Neural progenitor cell (in vitro differentiated cells): ENCODE data around the gene PARP4.
"Not testable (repeated sequence)": the region's sequence is repeated elsewhere in the genome, so short reads cannot be mapped to it uniquely, and the experiment has no call there.

Experiments used
- EZH2 ChIP-seq: fragments of 200-600 bp; sonication (generic); IDR thresholded peaks from 2 replicates; pipeline ENCODE4 v1.6.1; 2017; ENCODE audit warnings: antibody characterized with exemption, mild to moderate bottlenecking, moderate library complexity
- TF ChIP-seq, protein P1 (sequence below): fragments of 200-600 bp; sonication (generic); IDR thresholded peaks from 2 replicates; pipeline ENCODE4 v1.5.1; 2017; ENCODE audit warnings: antibody characterized with exemption, mild to moderate bottlenecking

DNA sequence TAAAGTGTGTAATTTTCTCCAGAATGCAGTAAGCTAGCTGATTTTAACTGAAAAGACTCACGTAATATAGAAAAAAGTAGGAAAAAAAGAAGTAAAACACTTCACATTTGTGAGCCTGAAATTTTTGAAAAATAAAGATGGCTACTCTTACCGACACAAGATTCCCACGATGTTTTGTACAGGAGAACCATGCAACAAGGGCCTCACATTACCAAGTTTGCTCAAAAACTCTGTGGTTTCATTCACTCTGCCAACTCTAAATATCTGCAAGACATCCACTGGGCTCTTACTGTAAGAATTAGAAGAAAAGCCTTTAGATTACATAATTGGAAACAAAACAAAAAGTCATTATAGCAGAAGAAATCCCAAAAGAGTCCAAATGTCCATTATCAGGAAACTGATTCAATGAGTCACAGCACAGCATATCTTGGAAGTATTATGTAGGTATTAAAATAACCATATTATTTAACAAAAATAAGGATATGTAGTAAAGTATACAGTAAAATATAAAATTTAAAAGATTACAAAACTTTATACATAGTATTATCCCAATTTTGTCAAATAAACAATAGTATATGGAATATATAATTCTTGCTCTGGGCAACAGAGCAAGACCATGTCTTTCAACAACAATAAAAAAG lies 26.4 kb downstream of the PARP4 start:
- TF ChIP-seq, protein P1, sequence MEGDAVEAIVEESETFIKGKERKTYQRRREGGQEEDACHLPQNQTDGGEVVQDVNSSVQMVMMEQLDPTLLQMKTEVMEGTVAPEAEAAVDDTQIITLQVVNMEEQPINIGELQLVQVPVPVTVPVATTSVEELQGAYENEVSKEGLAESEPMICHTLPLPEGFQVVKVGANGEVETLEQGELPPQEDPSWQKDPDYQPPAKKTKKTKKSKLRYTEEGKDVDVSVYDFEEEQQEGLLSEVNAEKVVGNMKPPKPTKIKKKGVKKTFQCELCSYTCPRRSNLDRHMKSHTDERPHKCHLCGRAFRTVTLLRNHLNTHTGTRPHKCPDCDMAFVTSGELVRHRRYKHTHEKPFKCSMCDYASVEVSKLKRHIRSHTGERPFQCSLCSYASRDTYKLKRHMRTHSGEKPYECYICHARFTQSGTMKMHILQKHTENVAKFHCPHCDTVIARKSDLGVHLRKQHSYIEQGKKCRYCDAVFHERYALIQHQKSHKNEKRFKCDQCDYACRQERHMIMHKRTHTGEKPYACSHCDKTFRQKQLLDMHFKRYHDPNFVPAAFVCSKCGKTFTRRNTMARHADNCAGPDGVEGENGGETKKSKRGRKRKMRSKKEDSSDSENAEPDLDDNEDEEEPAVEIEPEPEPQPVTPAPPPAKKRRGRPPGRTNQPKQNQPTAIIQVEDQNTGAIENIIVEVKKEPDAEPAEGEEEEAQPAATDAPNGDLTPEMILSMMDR: not testable (repeated sequence)
- TF ChIP-seq EZH2: not testable (repeated sequence)
